GM18517 (cell line): Measurements from ENCODE around the gene SLC22A14.

Source experiments
- ATAC-seq: cut with Tn5 transposase; IDR thresholded peaks from one replicate; pipeline ENCODE4 v1.9.1; 2021; ENCODE audit warnings: mild to moderate bottlenecking, moderate library complexity; ENCODE audit not compliant: unreplicated experiment

SLC22A14 gene

DNA sequence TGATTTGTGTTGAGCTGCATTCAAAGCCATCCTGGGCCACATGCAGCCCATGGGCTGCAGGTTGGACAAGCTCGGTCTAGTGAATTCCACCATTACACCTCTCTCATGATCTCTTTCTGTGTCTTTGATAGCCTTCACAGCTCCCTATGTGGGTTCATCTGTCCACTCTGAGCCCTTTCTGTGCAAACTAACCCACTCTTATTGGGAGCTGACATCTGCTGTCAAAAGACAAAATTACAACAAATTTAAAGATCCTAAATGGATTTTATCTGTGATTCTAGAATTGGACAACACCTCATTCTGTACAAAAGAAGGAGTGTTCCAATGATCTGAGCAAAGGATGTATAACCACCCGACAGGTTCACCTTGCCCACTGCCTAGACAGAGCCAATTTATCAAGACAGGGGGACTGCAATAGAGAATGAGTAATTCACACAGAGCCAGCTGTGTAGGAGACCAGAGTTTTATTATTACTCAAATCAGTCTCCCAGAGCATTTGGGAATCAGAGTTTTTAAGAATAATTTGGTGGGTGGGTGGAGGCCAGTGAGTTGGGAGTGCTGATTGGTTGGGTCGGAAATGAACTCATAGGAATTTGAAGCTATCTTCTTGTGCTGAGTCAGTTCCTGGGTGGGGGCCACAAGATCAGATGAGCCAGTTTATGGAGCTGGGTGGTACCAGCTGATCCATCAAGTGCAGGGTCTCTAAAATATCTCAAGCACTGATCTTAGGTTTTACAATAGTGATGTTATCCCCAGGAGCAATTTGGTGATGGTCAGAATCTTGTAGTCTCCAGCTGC, 61.9 kb downstream of the SLC22A14 start:
- no peak for ATAC-seq

DNA sequence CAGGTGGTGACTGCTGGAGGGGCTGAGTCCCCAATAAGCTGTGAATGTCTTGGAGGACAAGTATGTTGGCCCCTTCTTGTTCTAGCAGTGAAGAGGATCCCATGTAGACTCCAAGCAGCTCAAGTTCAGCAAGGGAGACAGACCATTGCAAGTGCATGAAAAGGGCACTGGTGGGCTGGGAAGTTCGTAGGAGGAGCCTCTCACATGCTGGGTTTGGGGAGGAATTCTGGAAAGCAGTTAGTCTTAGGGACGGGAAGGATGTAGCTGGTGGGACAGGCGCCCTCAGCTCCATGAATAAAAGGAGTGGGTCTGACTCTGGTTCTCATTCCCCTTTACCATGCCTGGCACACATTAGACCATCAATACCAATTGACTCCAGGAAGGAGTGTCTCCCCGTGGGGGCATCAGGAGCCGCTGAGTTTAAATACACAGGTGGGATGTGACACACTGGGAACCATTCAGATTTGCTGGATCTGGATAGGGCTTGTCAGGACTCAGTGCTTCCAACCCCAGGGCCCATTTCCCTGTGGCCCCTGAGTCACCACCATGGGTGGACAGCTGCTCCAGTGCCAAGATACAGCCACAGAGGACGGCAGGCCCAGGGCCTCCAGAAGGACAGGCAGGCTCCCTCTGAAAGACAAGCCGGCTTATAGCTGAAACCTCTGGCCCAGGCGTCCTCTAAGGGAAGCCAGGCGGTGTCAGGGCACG, 63.9 kb downstream of the SLC22A14 start:
- peak; percentile 33 for ATAC-seq

DNA sequence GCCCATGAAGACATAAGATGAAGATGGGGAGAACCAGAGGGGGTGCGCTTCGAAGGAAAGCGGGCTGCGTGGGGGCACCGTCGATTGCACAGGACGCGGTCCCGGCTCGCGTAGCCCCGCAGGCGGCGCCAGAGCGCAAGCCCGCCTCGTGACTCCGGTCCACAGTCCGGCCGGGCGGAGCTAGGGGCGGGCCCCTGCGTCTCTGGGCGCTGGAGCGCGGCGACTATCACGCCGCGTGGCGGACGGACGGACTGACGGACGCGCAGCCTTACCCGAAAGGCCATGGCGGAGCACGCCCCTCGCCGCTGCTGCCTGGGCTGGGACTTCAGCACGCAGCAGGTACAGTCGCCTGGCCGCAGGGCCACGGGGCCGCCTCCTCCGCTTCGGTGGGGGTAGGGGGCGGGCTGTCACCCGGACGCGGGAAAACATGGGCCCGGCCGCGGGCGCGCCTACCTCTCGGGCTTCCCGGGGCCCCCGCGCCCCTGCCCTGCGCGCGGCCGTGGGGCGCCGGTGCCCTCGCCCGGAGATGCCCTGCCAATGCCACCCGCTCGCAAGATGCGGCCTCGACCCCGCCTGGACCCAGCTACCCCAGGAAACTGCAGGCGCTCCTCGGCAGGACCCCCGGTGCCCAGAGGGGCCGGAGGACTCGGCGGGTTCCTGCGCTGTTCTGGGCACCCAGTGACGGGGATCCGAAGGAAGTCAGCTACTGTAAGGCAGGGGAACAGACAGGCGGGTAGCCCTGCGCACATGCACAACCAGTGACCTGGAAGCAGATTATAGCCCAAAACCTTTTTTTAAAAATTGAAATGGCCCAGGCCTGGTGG, 64.7 kb downstream of the SLC22A14 start, which contains the start of gene XYLB:
Gene XYLB (plus strand): TSS at position 199 of the 824 bp plus-strand sequence. CDS start 84 bp downstream, at position 283.
- ATAC-seq, result peak; percentile 94

DNA sequence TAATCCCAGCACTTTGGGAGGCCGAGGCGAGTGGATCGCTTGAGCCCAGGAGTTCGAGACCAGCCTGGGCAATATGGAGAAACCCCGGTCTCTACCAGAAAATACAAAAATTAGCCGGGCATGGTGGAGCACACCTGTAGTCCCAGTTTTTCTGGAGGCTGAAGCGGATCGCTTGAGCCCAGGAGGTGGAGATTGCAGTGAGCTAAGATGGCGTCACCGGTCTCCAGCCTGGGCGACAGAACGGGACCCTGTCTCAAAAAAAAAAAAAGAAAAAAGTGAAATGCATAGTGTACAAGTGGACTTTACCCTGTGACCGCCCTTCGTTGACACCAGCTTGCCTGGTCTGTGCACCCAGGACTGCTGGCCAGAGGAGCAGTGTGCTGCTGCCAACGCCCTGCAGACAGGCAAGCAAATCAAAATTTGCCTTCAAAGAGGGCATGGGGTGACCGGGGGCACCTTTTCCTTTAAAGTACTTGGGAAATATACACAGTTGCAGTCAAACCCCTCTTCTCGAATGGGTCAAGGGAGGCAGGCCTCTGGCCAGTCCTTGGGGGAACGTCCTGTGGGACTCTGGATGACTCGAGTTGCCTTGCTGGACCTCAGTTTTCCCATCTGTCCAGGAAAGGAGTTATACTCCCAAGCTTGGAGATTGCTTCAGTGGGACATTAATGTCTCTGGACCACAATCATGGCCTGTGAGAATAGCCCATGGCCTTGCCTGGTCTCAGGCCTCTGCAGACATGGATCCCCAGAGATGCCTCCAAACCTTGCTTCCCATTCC, 65.5 kb downstream of the SLC22A14 start:
- no peak for ATAC-seq

DNA sequence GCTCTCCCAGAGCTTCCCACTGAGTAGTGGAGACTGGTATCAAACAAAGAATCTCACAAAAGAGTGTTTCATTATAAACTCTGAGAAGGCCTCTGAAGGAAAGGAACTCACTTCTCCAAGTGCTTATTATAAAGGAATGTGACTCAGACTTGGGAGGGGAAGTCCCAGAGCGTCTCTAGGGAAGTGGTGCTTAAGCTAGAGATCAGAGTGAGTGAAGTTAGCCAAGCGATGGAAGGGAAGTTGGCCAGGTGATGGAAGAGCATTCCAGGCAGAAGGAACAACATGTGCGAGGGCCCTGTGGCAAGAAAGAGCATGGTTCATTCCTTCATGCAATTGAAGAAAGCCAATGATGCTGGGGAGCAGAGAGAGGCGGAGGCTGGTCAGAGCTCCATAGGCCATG, 66.8 kb downstream of the SLC22A14 start:
- no peak for ATAC-seq

DNA sequence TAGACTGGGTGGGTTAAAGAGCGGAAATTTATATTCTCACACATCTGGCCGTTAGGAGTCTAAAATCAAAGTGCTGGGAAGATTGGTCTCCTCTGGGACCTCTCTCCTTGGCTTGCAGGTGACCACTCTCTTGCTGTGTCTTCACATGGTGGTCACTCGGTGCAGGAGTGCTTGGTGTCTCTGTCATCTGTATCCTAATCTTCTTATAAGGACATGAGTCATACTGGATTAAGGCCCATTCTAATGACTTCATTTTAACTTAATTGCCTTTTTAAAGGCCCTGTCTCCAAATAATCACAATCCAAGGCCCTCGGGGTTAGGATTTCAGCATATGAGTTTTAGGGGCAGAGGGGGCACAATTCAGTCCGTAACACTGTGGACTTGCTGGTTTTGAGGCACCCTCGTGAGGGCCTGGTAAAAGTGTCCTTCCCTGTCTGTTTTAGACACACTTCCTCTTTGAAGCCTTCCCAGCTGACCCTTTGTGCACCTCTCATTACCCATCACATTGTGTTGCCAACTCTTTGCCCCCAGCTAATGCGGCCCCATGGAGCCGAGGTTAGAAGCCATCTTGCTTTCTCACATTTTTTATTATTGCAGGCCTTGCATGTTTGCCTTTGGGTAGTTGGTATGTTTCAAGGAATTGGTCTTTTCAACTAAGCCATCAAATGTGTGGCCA, 67.7 kb downstream of the SLC22A14 start:
- no peak for ATAC-seq

DNA sequence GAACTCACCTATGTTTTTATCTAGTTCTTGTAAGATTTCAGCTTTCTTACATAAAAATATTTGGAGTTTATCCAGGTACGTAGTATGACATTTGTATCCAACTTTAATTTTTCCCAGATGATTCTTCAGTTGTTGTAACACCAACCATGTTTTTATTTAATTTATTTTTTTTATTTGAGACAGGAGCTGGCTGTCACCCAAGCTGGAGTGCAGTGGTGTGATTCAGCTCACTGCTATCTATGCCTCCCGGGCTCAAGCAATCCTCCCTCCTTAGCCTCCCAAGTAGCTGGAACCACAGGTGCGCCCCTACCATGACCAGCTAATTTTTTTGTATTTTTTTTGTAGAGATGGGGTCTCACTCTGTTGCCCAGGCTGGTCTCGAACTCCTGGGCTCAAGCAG, 71.1 kb downstream of the SLC22A14 start:
- ATAC-seq, result no peak

DNA sequence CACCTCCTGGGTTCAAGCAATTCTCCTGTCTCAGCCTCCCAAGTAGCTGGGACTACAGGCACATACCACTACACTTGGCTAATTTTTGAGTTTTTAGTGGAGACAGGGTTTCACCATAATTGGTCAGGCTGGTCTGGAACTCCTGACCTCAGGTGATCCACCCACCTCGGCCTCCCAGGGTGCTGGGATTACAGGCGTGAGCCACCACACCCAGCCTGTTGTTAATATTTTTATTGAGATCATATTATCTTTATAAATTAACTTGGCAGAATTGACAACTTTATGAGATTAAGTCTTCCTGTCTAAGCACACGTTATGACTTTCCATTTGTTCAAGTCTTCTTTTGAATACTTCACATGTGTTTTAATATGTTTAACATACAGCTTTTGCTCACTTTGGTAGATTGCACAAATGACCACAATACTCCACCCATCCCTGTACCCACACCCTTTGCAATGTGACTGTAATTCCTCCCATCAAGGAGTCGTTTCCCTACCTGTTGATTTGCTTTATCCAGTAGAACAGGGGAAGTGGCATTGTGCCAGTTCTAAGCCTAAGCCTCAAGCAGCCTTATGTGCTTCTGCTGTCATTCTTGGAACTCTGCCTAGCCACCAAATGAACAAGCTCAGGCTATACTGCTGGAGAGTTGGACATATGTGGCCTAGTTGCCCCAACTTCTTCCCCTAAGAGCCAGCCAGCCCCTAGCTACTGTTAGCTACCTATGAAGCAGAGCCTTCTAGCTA, 72.7 kb downstream of the SLC22A14 start:
- no peak for ATAC-seq

DNA sequence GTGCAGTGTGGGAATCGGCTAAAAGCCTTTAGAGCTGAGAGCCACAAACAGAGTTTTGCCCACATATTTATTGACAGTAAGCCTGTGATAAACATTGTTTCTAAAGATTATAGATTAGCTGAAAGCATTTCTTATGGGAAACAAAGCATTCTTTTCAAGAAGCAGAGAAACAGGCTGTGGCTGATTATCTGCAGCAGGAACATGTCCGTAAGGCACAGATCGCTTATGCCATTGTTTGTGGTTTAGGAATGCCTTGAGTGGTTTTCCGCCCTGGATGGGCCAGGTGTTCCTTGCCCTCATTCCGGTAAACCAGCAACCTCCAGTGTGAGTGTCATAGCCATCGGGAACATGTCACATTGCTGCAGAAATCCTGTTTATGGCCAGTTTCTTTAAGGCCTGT, 76.9 kb downstream of the SLC22A14 start:
- no peak for ATAC-seq

DNA sequence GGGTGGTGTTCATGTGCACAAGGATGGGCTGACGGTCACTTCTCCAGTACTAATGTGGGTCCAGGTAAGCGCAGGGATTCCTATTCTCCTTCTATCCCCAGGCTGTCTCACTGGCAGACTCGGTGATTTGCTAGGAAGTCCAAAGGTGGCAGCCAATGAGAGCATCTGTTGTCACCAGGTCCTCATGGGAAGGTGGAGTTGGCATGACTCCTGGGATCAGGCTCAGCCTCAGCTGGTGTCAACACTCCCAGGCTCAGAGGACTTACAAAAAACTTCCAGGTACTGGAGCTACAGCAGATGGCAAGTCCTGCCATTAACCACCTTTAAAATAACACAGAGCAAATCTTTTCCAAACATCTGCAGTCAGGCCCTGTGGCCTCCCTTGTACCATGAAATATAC, 78.3 kb downstream of the SLC22A14 start:
- no peak for ATAC-seq

DNA sequence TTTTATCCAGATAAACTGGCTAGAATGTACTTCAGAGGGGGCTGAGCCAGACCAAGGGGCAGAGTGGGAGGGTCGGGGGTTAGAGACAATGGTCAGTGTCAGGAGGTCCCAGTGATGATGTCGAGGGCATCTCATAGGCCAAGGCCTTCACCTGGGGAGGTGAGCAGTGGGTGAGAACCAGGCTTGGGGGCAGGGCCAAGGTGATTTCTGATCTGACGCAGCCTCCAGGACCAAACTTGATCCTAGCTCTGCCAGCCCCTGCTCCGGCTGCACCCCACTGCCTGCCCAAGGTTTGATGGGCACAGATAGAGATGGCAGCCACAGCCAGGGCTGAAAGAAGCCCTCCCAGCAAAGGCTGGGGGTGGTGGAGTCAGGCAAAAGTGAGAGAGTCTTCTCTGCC, 79.4 kb downstream of the SLC22A14 start:
- no peak for ATAC-seq

DNA sequence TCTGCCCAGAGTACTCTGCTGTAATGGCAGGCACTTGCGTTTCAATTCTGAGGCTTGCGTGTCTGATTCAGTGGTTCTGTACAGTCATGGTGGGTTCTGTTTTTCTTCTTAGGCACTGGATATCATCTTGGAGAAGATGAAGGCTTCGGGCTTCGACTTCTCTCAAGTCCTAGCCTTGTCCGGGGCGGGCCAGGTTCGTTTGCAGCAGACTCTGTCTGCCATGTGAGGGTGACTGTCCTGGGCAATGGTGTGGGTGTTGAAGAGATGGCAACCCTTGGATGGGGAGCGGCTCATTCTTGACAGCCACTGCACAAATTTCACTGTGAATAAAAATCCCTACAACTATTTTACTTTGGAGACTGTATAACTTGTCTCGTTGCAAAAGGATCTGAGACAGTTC, 80.7 kb downstream of the SLC22A14 start:
- ATAC-seq, result no peak

DNA sequence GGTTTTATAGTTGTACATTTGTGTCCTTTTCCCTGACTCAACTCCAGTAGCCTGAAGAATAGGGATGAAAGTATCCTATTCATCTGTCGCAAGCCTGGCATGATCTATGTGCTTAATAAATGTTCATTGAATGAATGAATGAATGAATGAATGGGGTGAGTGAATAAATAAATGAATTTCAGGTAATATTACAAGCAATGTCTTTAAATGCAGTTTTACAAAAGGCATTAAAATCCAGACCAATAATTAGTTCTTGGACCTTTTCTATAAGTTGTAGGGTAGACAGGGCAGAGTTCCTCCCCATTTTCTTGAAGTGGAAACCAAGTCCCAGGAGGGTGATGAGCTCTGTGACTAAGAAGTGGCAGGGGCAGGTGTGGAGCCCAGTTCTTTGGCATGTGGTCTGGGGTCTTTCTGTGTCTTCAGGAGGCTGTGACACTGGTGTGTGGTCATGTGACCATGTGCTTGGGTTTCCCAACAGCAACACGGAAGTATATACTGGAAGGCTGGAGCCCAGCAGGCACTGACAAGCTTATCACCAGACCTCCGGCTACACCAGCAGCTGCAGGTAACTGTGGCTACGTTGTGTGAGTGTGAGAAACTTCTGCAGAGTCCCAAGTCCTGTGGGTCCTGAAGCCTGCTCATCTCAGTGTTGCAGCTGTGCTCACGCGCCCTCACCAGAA, 82.8 kb downstream of the SLC22A14 start:
- ATAC-seq, result no peak

DNA sequence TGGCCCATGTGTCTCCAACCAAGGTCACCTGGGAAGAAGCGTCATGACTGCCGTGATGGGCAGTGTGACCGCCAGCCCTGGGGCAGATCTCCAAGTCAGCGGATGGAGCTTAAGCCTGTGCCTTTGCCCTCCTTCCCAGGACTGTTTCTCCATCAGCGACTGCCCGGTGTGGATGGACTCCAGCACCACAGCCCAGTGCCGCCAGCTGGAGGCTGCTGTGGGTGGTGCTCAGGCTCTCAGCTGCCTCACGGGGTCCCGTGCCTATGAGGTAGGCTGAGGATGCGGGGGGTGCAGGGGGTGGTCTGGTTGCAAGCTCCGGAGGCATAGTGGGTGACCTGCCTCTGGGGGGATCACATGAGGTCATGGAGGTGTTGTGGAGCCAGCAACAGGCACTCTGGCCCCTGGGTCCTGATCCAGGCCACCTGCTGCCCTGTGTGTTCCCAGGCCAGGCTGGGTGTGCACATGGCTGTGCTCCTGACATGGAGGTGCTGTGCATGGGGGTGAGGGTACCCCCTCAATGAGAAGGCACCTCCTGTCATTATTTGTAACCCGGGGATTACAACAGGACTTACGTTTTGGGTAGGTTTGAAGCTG, 83.5 kb downstream of the SLC22A14 start:
- no peak for ATAC-seq

DNA sequence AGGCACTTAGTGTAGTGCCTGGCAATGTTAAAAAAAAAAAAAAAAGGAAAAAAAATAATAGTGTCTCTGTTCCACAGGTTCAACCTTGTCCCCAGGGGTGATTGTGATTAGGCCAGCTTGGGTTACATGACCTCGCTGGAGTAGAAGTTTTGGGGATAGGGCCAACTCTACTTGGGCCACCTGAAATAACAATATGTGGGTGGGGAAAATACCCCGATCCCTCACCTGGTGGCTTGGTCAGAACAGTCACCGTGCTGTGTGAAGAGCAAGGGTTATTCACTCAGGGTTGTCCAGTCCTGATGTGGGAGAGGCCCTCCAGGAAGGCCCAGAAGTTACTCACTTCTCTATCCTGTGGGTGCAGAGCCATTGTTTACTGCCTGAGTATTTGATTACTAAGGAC, 84.0 kb downstream of the SLC22A14 start:
- no peak for ATAC-seq

DNA sequence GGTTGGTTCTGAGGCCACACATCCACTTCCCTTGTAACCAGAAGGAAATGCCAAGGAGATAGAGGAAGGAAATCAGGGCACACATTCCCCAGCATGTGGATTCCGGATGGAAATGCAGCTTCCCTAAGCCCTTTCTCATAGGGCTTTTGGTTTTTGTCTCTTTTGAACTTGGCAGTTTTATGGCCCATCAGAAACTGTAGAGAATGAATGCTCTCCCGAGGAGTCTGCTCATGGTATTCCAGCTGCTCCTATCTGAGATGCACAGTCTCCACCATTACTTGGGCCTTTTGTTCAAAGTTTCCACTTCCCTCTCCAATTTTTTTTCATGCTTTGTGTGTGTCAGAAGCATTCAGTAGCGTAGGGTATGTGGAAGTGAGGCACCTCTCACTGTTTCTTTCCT, 85.7 kb downstream of the SLC22A14 start:
- ATAC-seq, result no peak
